OCI-LY1 (cell line): ENCODE results near the gene AFF4.

Experiments
- EZH2 ChIP-seq: fragments of 200-600 bp; sonication (generic), shearing (Covaris generic); IDR thresholded peaks from 2 replicates; pipeline ENCODE4 v1.8.0; 2017; ENCODE audit warnings: borderline replicate concordance, mixed run types, mild to moderate bottlenecking, antibody characterized with exemption, low read length, moderate library complexity, mixed read lengths
- TF ChIP-seq, protein P1 (sequence below): fragments of 200-600 bp; sonication (generic), shearing (Covaris generic); IDR thresholded peaks from 2 replicates; pipeline ENCODE4 v1.5.1; 2017; ENCODE audit warnings: mild to moderate bottlenecking, antibody characterized with exemption, low read length, moderate library complexity, mixed read lengths

- TF ChIP-seq, protein P1, sequence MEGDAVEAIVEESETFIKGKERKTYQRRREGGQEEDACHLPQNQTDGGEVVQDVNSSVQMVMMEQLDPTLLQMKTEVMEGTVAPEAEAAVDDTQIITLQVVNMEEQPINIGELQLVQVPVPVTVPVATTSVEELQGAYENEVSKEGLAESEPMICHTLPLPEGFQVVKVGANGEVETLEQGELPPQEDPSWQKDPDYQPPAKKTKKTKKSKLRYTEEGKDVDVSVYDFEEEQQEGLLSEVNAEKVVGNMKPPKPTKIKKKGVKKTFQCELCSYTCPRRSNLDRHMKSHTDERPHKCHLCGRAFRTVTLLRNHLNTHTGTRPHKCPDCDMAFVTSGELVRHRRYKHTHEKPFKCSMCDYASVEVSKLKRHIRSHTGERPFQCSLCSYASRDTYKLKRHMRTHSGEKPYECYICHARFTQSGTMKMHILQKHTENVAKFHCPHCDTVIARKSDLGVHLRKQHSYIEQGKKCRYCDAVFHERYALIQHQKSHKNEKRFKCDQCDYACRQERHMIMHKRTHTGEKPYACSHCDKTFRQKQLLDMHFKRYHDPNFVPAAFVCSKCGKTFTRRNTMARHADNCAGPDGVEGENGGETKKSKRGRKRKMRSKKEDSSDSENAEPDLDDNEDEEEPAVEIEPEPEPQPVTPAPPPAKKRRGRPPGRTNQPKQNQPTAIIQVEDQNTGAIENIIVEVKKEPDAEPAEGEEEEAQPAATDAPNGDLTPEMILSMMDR, result no peak
- TF ChIP-seq EZH2, result no peak
Measured at GRCh38 chr5:132905938-132906337, 57.5 kb downstream of the AFF4 start.
